ENCODE results near the gene KLF16.
A peak's percentile ranks its signal among the peaks of the same experiment; 100 is the strongest.

KLF16 gene

DNA sequence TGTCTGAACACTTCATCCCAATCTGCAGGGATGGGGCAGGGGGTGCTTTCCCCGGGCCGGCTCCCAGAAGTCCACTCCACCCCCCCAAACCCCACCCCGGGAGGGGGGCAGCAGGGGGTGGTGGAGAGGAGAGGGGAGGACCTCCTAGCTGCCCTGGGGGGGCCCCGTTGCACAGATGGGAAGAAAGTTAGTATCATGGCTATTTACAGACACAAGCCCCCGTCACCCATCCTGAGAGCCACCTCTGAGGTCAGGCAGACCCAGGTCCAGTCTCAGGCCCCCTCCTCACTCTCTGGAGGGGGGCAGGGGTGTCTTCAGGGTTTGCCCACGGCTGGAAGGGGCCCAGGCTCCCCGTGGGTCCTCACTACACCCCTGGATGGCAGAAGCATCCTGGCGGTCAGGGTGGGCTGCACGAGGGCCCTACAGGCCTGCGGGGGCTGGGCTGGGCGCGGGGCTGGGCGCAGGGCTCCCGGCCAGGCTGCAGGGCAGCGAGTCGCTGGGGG is 9.3 kb downstream of the KLF16 start:
- DNase-seq, result no peak

DNA sequence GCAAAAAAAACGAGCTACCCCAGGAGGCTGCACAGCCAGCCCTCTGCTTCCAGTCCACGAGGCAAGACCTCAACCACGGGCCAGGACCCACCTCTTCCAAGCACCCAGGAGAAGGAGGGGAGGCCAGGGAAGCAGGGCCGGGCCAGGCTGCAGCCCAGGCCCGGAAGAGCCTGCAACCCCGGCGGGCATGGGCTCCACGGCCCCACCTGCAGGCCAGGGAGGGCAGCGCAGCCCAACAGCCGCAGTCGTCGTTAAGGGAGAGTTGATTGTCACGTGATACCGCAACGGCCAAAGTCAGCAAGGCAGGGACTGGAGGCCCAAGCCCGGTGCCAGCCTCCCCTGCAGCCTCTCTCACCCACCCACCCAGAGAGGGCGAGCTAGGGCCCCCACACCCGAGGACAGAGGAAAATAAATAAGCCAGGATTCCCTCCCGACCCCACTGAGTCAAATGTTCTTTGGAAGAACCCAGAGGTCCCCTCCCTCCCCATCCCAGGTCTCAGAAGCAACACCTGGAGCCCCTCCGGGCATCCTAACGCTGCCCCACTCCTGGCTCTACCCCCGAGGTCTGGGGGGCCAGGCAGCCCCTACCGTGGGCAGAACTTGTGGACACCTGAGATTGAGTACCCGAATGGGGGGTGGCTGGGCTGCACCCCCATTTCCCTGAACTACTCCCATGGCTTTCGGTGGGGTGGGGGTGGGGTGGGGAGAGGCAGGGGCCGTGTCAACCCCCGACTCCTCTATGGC is 9.9 kb downstream of the KLF16 start:
- DNase-seq, result peak; percentile 70

DNA sequence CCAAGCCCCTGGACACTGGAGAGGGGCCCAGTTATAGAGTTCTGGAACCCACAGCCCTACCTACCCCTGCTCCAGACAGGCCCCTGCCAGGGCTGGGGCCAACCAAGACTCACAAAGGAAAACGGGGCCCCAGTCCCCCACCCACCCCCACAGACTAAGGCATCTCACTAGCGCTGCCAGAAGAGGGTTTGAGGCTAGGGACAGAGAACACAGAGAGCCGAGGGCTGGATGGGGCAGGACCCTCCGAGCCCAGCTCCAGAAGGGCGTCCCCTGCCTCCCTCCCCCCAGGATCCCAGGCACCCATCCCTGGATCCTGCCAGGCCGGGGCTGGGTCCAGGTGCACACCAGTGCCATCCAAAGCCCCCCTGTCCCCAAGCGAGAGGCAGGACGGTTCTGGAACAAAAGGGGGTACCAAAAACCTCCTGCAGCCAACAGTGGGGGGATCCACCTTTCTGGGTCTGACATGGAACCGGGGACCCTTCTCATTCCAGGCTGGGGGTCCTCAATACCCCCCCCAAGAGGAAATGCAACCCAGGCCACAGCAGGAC is 10.7 kb downstream of the KLF16 start:
- no peak for DNase-seq

DNA sequence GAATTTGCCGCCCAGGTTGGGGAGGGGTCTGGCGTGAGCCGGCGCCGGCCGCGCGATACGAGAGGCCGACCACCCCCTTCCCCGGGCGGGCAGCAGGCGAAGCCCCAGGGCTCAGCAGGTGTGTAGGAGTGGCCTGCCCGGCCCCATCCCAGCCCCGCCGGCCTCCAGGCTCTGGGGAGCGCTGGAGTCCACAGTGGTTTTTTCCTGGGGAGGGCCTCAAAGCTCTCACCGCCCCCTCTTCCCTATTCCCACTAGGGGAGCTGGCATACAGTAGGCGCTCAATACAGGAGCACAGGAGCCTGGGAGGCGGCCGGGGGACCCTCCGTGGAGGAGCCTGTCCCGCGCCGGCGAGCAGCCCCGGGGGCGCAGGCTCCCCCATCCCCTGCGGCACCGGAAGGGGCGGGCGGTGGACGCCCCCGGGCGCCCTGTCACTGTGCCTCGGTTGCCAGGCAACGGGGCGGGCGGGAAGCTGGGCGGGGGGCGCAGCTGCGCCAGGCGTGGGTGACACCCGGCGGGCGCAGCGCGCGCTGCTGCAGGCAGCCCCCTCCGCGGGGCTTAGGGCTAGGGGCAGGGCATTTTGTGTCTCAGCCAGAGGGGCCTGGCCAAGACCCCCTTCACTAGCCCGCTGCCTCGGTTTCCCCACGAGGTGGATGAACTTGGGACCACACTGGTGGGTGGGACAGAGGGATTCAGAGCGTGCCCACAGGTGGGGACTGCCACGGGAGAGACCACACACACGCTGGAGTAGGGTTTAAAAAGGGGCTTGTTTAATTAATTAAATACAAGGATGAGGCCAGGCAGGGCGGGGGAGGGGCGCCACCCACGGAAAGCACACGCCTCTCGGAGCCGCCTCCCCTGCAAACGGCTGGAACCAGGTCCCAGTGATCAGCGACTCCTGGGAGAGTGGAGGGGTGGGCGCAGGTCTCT is 11.5 kb downstream of the KLF16 start:
- DNase-seq, result peak; percentile 80

DNA sequence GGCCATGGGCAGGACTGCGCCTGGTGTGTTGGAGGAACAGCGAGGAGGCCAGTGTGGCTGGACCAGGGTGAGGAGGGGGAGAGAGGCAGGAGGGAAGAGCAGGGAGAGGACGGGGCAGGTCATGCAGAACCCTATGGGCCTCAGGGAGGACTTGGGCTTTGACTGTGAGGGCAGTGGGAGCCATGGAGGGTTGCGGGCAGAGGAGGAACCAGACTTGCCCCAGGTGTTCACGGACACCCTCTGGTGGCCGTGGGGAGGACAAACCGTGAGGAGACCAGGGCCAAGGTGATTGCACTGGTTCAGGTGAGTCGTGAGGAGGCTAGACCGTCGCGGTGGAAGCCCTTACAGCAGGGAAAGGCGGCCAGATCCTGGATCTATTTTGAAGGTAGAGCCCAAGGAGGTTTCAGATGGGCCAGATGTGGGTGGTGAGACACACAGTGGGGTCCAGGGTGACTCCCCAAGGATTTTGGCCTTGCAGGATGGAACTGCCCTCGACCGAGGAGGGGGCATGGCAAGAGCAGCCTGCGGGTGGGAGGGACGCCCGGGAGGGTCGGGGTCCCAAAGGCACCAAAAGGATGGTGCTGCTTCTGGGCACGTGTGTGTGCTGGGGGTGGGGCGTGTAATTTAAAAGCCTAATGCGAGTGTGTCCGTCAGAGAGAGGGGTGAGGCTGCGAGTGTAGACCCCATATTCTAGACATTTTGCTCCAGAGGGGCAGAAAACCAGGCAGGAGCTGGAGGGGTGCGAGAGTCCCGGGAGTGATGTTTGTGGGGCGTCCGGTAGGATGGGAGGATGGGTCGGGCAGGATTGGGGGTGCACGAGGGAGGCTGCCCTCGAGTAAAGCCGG is 12.3 kb downstream of the KLF16 start:
- no peak for DNase-seq

DNA sequence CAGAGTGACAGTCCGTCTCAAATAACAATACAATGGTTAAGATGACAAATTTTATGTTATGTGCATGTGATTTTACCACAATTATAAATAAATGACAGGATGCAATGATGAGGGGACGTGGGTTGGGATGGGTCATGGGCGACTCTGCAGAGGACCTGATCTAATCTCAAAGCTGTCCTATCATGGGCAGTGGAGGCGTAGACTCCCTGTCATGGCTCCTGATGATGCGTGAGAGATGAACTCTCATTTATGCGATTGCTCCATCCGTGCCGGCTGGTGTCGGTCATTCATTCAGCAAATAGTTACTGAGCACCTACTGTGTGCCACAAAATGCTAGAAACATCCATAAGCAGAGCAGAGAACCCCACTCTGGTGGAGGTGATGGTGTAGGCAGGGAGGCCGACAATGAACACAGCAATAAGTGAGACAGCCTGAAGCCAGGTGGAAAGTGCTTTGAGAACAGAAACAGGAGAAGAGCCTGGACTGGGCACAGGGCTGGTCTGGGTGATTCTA is 13.4 kb downstream of the KLF16 start:
- no peak for DNase-seq

DNA sequence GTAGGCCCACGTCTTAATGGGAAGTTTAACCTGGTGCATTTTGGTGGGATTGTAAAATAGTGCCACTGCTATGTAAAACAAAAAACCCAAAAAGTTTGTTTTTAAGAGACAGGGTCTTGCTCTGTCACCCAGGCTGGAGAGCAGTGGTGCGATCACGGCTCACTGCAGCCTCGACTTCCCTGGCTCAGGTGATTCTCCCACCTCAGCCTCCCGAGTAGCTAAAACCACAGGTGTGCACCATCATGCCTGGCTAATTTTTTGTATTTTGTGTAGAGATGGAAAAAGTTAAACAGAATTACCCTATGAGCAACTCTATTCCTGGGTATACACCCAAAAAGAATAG is 14.3 kb downstream of the KLF16 start:
- DNase-seq, result no peak

DNA sequence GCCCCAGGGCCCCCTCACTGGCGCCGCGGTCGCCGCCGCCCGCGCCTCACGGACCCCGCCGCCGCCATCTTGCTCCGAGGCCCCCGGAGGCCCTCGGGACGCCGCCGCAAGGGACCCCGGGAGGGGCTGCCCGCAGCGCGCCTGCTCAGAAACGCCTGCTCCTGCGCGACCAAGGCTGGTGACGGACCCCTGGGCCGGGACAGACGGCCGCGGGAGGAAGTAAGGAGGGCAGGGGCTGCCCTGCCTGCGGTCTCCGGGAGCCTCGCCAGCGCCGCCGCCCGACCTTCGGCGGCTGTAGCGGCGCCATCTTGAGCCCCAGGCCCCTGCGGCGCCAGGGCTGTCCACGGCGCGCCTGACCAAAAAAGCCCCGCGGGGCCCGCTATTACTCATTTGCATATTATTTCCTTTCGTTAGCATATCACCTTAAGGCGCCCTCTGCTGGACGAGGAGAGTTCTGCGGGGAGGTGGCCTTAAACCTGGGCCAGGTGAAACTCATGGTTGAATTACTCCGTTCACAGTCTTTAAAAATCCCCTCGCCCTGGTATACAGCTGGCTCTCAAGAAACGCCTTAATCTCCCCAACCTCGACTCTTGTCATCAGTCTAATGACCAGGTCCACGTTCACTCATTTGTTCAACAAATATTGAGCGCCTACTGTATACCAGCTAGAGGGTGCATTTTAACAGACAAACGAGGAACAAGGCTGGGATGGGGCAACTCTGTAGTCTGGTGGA is 14.8 kb downstream of the KLF16 start, which contains the start of gene REXO1:
TSS of gene REXO1 (minus strand) at position 85 of the 733 bp plus-strand sequence. CDS start 125 bp downstream, outside the sequence.
- peak; percentile 100 for DNase-seq

DNA sequence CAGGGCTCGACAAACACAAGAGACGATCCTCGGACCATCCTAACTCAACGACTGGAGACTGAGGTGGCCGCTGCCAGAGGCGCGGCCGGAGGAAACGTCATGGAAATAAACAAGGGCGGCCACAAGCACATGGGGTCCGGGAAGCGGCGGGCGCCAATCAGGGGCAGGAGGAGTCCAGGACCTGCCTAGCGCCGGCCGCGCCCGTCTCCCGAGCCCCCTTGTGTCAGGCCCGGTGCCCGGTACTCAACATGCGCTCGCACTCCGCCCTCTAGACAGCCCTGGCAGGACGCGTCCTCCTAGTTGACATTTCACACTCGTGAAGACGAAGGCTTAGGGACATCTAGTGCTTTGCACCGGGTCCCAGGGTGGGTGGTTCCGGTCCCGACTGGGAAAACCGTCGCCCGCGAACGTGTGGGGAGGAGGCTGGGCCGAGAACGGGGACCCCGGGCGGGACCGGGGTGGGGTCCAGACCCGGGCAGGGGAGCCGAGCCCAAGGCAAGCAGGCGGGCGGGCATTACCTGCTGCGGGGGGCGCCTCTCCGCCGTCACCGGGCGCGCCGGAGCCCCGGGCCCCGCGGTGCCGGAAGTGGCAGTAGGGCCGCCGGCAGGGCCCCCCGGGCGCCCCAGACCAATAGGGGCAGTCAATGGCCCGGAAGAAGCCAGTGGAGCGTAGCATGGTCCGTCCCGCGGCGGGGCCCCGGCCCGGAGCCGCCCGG is 15.5 kb downstream of the KLF16 start:
- peak; percentile 19 for DNase-seq

DNA sequence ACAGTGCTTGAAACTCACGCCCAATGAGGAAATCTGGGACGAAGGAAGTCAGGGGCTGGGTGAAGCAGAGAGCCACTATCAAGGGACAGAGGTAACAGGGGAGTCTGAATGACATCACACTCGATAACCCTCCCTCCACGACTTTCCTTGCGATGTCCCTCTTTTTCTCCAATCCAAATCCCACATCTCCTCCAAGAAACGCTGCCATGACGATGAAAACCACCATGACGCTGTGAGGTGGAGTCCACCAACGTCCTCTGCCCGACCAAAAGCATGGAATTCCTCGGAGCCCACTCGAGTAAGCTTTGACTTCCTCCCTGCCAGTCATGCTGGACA is 16.1 kb downstream of the KLF16 start:
- no peak for DNase-seq

DNA sequence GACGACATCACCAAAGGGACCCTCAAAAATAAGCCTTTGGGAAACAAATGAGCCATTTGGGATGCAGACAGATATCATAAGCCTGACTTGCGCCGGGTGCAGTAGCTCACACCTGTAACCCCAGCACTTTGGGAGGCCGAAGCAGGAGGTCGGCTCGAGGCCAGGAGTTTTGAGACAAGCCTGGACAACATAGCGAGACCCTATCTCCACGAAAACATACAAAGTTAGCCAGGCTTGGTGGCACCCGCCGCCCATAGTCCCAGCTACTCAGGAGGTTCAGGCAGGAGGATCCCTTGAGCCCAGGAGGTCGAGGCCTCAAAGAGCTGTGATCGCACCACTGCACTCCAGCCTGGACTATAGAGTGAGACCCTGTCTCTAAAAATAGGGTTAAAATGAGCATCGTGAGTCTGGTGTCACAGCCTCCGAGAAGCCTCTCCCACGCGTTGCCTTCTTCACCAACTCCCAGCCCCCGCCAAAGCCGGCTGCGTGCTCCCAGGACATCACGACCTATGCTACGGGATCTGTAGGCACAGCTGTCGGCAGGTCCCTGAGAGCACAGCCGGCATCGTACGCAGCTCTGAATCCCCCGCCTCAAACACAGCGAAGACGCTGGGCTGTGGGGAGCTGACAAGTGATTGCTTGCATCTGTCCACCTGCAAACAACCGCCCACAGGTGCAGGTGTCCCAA is 16.7 kb downstream of the KLF16 start:
- no peak for DNase-seq

DNA sequence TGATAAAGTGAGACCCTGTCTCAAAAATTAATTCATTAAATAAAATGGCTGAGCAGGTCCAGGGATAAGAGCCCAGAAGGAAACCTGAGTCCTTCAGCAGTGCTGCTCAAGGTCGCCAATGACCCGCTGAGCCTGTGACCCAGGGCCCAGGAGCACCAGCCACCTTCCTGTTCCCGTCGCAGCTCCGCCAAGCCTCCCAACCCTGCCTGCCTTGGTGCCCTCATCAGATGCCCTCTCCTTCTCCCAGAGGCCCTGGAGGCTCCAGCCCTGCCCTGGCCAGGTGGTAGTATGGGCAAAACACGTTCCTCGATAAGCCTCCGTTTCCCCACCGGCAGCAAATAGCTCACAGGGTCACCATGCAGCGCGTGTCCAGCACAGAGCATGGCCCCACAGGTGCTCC is 17.7 kb downstream of the KLF16 start:
- no peak for DNase-seq

DNA sequence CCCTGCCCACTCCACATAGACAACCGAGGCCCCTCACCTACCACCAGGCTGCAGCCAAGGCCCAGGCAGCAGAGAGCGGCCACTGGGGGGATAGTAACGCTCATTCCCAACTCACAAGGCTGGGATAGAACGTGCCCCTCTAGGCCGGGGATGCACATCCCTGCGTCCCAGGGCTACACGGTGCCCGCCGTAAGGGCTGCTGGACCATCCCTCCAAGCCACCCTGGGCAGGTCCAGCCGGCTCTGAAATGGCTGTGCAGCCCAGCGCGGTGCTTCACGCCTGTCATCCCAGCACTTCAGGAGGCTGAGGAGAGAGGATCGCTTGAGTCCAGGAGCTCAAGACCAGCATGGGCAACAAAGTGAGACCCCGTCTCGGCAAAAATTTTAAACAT is 18.3 kb downstream of the KLF16 start:
- no peak for DNase-seq

DNA sequence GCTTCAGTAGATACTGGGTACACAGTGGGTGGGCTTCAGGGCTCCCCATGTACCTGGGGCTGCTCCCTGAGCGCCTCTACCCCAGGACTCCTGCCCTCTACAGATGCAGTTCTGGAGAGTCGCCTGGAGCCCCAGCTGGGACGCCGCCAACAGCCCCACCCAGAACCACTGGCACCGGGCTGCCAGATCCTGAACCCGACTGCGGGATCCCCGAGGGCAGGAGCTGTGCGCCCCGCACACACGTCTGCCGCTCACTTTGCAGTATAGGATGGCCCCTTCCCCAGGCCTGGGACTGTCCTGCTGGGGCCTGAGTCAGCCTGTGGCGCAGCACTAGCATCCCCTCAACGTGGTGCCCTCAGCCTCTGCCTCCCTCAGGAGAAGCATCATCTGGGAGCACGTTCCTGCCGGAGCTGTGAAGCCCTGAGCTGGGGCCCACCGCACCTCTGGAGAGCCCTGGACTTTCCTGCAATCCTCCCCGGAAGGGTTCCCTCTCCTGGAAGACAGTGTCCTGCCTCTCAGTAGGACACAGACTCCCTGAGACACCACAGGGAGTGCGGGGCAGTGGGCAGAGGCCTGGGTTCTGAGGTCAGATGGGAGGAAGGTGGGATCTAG is 18.8 kb downstream of the KLF16 start:
- DNase-seq, result no peak

DNA sequence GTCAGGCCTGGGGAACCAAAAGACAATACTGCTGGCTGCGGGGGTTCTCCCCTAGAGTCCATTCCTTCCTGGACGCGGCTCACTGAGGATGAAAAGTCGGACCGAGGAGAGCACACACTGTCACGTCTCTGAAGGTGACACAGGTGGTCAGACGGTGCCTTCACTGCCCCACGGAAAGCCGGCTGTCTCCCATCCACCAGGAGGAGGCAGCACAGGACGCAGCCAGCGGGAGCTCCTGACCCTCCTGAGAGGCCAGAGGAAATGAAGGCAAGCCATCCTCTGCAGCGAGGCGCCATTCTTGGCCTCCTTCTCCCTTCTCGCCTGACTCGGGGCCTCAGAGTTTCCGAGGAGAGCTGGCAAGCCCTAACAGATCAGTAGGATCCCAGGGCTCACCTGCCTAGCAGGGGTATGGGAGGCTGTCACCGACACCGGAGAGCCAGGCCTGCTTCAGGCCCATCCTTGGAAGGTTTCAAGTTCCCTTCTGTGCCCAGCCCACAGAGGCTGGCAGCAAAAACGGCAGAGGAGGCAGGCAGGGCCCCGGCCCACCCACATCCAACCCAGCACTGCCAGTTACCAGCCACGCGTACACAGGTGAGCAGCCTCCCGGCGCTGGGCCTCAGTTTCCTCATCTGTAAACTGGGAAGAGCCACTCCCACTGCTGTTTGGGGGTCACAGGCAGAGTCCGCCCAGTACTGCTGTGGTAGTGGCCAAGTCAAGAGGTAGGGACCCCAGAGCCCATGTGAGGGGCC is 19.6 kb downstream of the KLF16 start:
- no peak for DNase-seq

DNA sequence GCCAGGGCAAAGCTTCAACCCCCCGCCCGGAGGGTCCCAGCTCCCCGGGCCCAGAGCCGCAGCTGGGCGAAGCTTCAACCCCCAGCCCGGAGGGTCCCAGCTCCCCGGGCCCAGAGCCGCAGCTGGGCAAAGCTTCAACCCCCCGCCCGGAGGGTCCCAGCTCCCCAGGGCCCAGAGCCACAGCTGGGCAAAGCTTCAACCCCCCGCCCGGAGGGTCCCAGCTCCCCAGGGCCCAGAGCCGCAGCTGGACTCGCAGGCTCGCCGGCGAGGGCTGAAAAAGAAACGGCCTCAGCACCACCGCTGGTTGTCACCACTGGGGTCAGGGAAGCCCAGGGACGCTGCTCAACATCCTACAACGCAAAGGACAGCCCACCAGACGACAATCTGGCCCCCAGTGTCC is 20.3 kb downstream of the KLF16 start:
- no peak for DNase-seq

DNA sequence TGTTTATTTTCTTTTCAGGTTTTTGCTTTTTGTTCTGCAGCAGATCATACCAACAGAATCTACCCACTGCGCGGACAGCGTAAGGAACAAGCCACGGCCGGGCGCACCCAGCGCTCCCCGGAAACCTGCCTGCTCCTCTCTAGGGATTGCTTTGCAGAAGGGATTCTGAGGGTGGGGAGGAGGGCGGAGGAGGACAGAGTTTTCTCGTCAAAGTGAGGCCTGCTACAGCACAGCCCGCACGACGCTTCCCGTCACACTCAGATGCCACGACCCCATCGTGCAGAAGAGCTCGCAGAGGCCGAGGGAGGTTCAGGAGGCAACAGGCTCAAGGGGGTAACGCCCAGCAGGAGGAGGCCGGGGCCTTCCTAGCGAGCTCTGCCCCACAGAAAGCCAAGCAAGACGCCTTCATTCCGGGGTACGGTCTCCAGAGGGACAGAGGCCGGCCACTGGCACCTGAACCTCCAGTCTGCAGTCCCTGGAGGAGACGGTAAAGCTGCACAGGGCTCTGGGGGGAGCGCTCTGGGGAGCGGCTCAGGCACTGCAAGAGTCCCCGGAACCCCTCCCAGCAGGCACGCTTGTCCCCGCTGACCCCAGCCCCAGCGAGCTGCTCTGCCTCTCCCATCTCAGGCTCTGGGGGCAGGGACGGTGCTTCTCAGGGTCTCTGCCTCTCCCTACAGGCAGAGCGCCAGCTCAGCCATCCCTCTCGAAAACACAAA is 22.0 kb downstream of the KLF16 start:
- no peak for DNase-seq

DNA sequence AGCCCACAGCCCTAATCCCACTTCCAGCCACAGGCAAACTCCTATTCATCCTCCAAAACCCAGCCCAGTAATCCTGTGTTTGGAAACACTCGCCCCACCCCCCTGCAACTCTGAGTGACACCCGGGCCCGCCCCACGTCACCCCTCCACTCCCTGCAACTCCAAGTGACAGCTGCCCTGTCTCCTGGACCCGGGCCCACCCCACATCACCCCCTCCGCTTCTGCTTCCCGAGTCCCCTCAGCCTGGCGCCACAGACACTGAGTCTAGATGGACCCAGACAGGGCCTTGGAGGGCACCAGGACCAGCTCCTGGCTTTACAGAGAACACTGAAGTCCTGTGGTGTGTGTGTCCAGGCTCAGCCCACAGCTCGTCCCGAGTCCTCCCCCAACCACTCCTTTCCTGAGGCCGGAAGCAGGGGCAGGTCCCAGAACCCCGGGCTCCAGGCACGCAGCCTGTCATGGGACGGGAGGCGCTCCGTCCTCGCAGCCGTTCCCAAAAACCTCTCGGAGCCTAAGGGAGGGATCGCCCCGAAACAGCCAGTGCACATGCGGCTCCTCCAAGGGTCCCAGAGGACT is 22.8 kb downstream of the KLF16 start:
- no peak for DNase-seq

Data from retina (tissue), 1 donor.